DOHH2 (cell line): ENCODE results near the gene DNAH6.

Experiments used
- CTCF ChIP-seq: fragments of 200-600 bp; sonication (generic); IDR thresholded peaks from one replicate; pipeline ENCODE4 v1.5.1; 2014; ENCODE audit warnings: antibody characterized with exemption, mild to moderate bottlenecking, low read depth, low read length; ENCODE audit not compliant: poor library complexity, severe bottlenecking
- EZH2phosphoT487 ChIP-seq: fragments of 200-600 bp; sonication (generic); IDR thresholded peaks from 2 replicates; pipeline ENCODE4 v1.6.1; 2017; ENCODE audit warnings: borderline replicate concordance, mild to moderate bottlenecking, antibody characterized with exemption, low read length, moderate library complexity, mixed read lengths

- no peak for TF ChIP-seq CTCF
- no peak for TF ChIP-seq EZH2phosphoT487
Measured at GRCh38 chr2:84674586-84674985, 158.3 kb downstream of the DNAH6 start.
